OCI-LY7 (cell line): ENCODE results near the gene SFTPD.

Source experiments
- EZH2phosphoT487 ChIP-seq: fragments of 200-600 bp; sonication (generic); IDR thresholded peaks from 2 replicates; pipeline ENCODE4 v1.6.1; 2018; ENCODE audit warnings: low read depth, borderline replicate concordance, mild to moderate bottlenecking, mixed run types, antibody characterized with exemption, low read length, moderate library complexity, mixed read lengths
- TF ChIP-seq, protein P1 (sequence below): fragments of 200-600 bp; sonication (generic); conservative IDR thresholded peaks from 2 replicates; pipeline ENCODE4 v1.5.1; 2014; ENCODE audit warnings: mild to moderate bottlenecking, antibody characterized with exemption, low read length, moderate library complexity, mixed read lengths

DNA sequence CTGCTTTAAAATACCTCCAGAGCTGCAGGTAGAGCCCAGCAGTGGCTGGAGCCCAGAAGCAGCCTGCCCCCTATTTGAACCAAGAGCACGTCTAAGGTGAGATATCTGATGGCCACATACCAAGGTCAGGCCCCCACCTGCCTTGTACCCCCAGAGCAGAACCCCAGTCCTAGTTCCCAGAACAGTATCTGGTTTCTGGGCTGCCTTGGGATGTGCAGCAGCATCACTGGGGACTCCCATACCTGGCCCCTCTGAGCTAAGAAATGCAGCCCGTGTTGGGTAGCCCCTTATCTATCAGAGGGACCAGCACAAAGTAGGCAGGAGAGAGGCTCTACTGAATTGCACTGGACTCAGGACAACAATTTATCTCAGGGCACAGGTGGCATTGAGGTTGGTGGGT is 8.9 kb downstream of the SFTPD start:
- TF ChIP-seq, protein P1, sequence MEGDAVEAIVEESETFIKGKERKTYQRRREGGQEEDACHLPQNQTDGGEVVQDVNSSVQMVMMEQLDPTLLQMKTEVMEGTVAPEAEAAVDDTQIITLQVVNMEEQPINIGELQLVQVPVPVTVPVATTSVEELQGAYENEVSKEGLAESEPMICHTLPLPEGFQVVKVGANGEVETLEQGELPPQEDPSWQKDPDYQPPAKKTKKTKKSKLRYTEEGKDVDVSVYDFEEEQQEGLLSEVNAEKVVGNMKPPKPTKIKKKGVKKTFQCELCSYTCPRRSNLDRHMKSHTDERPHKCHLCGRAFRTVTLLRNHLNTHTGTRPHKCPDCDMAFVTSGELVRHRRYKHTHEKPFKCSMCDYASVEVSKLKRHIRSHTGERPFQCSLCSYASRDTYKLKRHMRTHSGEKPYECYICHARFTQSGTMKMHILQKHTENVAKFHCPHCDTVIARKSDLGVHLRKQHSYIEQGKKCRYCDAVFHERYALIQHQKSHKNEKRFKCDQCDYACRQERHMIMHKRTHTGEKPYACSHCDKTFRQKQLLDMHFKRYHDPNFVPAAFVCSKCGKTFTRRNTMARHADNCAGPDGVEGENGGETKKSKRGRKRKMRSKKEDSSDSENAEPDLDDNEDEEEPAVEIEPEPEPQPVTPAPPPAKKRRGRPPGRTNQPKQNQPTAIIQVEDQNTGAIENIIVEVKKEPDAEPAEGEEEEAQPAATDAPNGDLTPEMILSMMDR, result no peak
- no peak for TF ChIP-seq EZH2phosphoT487
